ENCODE data around the gene MAML1. TPM values are rescaled to one million over a fixed set of nuclear protein-coding genes. Genes with fewer than 3 reads are reported as not detected.

MAML1 gene
- polyA plus RNA-seq, 1 donor from 2014 or later = 6.8 TPM

GRCh38 chr5:179730356-179730755 is 2.3 kb upstream of the MAML1 start:
- H4K20me1 ChIP-seq (ENCODE audit: insufficient read depth) = no peaks in the 10 kb centered on the region
- no peak overlapping the region for H3K27ac ChIP-seq (ENCODE audit: low read length)
- H3K79me2 ChIP-seq (replicated peaks; ENCODE audit: insufficient read depth, low read length) = peaks cover 21% of the 10 kb centered on the region
- peaks cover 10% of the 10 kb centered on the region for H3K36me3 ChIP-seq (ENCODE audit: insufficient read depth, low read length)
- peaks cover 4% of the 10 kb centered on the region for H3F3A ChIP-seq (ENCODE audit: insufficient read depth, low read length, poor library complexity, severe bottlenecking)
- H3K4me2 ChIP-seq (ENCODE audit: low read length) = no peak overlapping the region
- H3K27me3 ChIP-seq (ENCODE audit: insufficient read depth, low read depth, low read length) = no peaks in the 10 kb centered on the region
- no peak for TF ChIP-seq RAD21 (conservative IDR thresholded peaks at IDR 0.05)
- TF ChIP-seq EZH2 (IDR thresholded peaks at IDR 0.05; ENCODE audit: borderline replicate concordance, insufficient read depth, low read length, poor library complexity, severe bottlenecking) = no peak
- no peak for TF ChIP-seq MXI1 (conservative IDR thresholded peaks at IDR 0.05; ENCODE audit: poor library complexity, severe bottlenecking)
- TF ChIP-seq TAF1 (IDR thresholded peaks at IDR 0.05; ENCODE audit: low read depth) = no peak
- TF ChIP-seq POLR2AphosphoS5 (IDR thresholded peaks at IDR 0.05) = no peak
- TF ChIP-seq REST (IDR thresholded peaks at IDR 0.05; ENCODE audit: borderline replicate concordance) = no peak
- TF ChIP-seq EP300 (conservative IDR thresholded peaks at IDR 0.05; ENCODE audit: poor library complexity, severe bottlenecking) = no peak
- no peak for TF ChIP-seq CTCF (IDR thresholded peaks at IDR 0.05; ENCODE audit: poor library complexity, severe bottlenecking)
- TF ChIP-seq SMC3 (conservative IDR thresholded peaks at IDR 0.05; ENCODE audit: poor library complexity) = no peak
- no peaks in the 10 kb centered on the region for H3K9me3 ChIP-seq (ENCODE audit: low read length)
- no peak overlapping the region for H3K9ac ChIP-seq (ENCODE audit: low read length)
- H3K9me2 ChIP-seq (ENCODE audit: insufficient read depth, low read length) = no peaks in the 10 kb centered on the region
- no peak overlapping the region for H3K4me3 ChIP-seq (ENCODE audit: low read length)
- H2AFZ ChIP-seq (ENCODE audit: low read depth, low read length) = no peak overlapping the region

GRCh38 chr5:179730852-179731251 is 1.8 kb upstream of the MAML1 start:
- Histone ChIP-seq H3K4me3 (ENCODE audit: low read length) (no peak overlapping the region), H3K27ac (ENCODE audit: low read length) (no peak overlapping the region), H3K79me2 (replicated peaks; ENCODE audit: insufficient read depth, low read length) (peaks cover 25% of the 10 kb centered on the region), H3K4me2 (ENCODE audit: low read length) (no peak overlapping the region), H3K9me2 (ENCODE audit: insufficient read depth, low read length) (no peaks in the 10 kb centered on the region), H3K9me3 (ENCODE audit: low read length) (no peaks in the 10 kb centered on the region), H4K20me1 (ENCODE audit: insufficient read depth) (no peaks in the 10 kb centered on the region), H3K36me3 (ENCODE audit: insufficient read depth, low read length) (peaks cover 10% of the 10 kb centered on the region), H3K9ac (ENCODE audit: low read length) (no peak overlapping the region), H2AFZ (ENCODE audit: low read depth, low read length) (no peak overlapping the region), H3F3A (ENCODE audit: insufficient read depth, low read length, poor library complexity, severe bottlenecking) (peaks cover 4% of the 10 kb centered on the region), H3K27me3 (ENCODE audit: insufficient read depth, low read depth, low read length) (no peaks in the 10 kb centered on the region)
- TF ChIP-seq SMC3 (conservative IDR thresholded peaks at IDR 0.05; ENCODE audit: poor library complexity) (no peak), CTCF (IDR thresholded peaks at IDR 0.05; ENCODE audit: poor library complexity, severe bottlenecking) (no peak), TAF1 (IDR thresholded peaks at IDR 0.05; ENCODE audit: low read depth) (no peak)

Measured in neural cell (in vitro differentiated cells).